Adrenal gland (tissue), 5 donors: ENCODE measurements around the gene OR11H6.

Experiments
- CTCF ChIP-seq, 6 experiments: fragments of 450-650 bp in 4 of 6; fragments of 200-600 bp in 2 of 6; sonication (generic) in 1 of 6; IDR thresholded peaks; 1 replicate in 5 of 6; 2 replicates in 1 of 6; pipeline versions ENCODE4 v1.5.1 to v1.8.0; 2016 to 2021; ENCODE audit warnings: antibody characterized with exemption in 6 of 6, mild to moderate bottlenecking in 2 of 6, moderate library complexity in 1 of 6
- POLR2A ChIP-seq, 2 donors: fragments of 450-650 bp; IDR thresholded peaks; one replicate each; pipeline ENCODE4 v1.6.1; 2017; ENCODE audit warnings: antibody characterized with exemption in 2 of 2, mild to moderate bottlenecking in 2 of 2, moderate library complexity in 1 of 2
- donor health status: DM: no; HTN: no; CAD: no.

- TF ChIP-seq CTCF (IDR thresholded peaks at IDR 0.05) (no peak), POLR2A (IDR thresholded peaks at IDR 0.05) (no peak)
Measured at GRCh38 chr14:20179880-20180279, 43.6 kb upstream of the OR11H6 start.
